Stimulated activated CD4-positive, alpha-beta T cell treated with anti-CD3 and anti-CD28 coated beads, Interleukin-1b, Interleukin-23, amount 100 ng/mL, for 48 hours (primary cell): ENCODE data around the gene CAPZA2.

ENCODE experiments used
- DNase-seq: peaks from one replicate; pipeline ENCODE4 v3.0.0-alpha.2; 2020

The CAPZA2 gene

GRCh38 chr7:116862951-116863670 lies 724 bp downstream of the CAPZA2 start:
- DNase-seq = no peak

GRCh38 chr7:116863936-116864500 lies 1.6 kb downstream of the CAPZA2 start:
- no peak for DNase-seq

DNA sequence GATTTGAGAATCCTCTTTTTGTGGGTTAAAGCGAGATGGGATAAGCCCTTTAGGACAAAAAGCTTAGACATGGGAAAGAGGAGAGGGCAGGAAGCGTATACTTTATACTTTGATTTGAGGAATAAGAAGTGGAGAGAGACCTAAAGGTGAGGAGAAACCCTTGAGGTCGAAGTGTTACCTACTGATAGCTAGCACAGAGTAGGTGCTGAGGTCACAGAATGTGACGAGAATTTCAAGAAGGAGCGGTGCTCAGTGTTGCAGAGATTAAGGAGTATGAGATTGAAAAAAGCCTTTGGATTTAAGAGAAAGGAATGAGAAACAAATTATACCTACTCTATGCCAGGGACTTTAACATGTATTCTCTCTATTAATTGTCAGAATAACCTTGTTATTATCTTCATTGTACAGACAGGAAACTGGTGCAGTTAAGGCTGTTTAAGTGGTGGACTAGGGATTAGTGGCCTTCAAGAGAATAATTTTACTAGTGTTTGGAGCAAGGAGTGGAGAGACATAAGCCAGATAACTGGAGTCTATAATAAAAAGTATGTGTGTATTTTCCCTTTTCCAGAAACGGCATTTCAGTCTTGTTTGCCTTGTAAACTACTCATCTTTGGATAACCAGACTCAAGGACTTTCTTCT lies 8.8 kb downstream of the CAPZA2 start:
- no peak for DNase-seq

DNA sequence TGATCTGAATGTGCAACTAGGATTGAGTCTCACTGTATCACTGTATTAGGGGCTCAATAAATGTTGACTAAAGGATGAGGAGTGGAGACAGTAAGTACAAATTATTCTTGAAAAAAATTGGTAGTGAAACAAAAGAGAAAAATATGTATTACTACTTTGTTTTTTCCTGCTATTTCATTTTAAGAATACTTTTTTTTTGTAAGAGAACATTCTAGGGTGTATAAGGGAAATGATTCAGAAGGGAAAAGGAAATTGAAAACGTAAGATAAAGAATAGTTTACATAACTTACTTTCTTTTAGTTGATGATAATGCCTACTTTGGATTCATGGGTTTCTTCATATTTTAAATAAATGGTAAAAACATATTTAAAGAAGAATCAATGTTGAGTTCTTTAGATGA lies 9.6 kb downstream of the CAPZA2 start:
- no peak for DNase-seq

DNA sequence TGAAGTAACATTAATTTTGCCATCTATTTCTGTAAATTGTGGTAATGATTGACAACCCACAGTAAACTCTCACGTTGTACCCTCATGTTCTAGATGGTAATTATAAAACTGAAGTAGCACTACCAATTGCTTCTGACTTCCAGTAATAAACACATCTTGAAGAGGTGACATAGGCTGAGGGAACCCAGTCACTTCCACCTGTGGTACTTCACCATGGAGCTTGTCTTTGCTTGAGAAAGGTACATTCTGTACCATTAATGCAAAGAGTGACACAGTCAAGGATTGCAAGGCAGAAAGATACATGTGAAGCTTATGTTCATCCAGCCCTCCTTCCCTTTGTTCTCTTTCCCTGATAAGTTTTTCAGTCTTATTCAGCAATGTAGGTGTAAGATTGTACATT lies 11.2 kb downstream of the CAPZA2 start:
- DNase-seq = no peak

- no peak for DNase-seq
These were observed 14.5 kb downstream of the CAPZA2 start for GRCh38 chr7:116876664-116877442.

- DNase-seq = no peak
These were observed 15.2 kb downstream of the CAPZA2 start for GRCh38 chr7:116877443-116878217.

DNA sequence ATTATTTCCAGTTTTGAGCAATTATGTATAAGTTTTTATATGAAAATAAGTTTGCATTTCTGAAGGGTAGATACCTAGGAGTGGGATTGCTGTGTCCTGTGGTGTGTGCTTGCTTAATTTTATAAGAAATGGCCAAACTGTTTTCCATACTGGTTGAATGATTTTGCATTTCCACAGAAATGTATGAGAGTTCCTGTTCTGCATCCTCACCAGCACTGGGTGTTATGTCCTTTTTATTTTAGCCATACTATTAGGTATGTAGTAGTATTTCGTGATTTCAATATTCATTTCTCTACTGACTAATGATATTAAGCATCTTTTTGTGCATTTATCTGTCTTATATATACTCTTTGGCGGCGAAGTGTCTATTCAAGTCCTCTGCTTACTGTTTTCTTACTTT lies 22.3 kb downstream of the CAPZA2 start:
- DNase-seq = no peak

DNA sequence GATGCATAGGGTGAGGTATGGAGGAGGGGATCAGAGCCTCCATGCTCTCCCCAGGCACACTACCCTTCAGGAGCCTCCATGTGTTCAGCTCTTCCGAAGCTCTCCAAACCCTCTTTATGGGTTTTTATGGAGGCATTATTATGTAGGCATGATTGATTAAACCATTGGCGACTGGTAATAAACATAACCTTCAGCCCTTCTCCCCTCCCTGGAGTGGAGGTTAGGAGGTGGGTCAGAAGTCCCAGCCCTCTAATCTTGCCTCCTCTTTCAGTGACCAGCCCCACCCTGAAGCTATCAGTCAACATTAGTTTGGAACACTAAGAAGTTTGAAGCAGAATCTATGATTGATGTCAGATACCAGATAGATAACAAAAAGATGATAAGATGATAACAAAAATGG lies 23.3 kb downstream of the CAPZA2 start:
- DNase-seq = no peak

- no peak for DNase-seq
These were observed 24.3 kb downstream of the CAPZA2 start for GRCh38 chr7:116886543-116887156.

- DNase-seq = no peak
These were observed 26.5 kb downstream of the CAPZA2 start for GRCh38 chr7:116888895-116889294.

DNA sequence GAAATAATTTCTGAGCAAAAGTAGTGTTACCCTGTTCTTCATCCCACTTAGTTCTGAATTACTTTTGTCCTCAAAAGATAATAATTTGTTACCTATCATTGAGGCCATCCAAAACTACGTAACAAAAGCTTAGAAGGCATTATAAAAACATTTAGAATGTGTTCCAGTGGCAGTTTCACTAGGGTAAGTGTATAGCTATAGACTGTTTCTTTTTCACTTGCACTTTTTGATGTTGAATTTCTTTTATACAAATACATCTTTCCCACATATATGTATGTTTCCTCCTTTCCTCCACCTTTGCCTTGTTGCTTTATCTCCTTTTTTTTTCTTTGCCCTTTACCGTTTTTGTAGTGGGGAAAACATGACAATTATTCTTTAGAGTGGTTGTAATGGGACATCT lies 33.5 kb downstream of the CAPZA2 start:
- DNase-seq = no peak

GRCh38 chr7:116897661-116898060 lies 35.3 kb downstream of the CAPZA2 start:
- no peak for DNase-seq

DNA sequence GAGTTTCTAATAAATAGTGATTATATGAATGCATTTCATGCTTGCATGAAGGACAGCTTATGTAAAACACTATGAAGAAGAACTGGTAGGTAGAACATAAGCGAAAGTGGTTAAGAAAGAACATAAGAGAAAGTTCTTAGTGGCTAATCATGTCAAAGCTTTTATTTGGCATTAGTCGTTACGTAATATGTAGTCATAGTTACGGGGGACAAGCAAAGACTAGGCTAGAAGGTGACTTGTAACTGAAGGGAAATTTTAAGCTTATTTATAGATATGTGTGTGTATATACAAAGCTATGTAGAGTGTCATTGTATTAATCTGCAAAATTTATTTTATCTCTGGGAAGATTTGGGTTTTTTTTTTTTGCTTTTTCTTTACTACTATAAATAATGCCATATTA lies 36.9 kb downstream of the CAPZA2 start:
- no peak for DNase-seq

- no peak for DNase-seq
These were observed 38.8 kb downstream of the CAPZA2 start for GRCh38 chr7:116901143-116901542.

DNA sequence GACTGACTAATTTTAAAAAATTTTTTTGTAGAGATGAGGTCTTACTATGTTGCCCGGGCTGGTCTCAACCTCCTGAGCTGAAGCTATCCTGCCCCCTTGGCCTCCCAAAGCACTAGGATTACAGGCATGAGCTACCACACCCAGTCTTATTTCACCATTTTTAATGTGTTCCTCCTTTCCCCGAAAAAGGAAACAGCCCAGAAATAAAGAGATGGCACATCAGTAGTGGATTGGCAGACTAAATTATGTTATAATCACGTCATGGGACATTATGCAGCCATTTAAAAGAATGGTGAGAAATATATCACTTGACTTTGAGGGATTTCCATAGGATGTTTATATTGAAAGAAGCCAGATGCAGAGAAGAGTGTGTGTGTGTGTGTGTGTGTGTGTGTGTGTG lies 40.5 kb downstream of the CAPZA2 start:
- no peak for DNase-seq

DNA sequence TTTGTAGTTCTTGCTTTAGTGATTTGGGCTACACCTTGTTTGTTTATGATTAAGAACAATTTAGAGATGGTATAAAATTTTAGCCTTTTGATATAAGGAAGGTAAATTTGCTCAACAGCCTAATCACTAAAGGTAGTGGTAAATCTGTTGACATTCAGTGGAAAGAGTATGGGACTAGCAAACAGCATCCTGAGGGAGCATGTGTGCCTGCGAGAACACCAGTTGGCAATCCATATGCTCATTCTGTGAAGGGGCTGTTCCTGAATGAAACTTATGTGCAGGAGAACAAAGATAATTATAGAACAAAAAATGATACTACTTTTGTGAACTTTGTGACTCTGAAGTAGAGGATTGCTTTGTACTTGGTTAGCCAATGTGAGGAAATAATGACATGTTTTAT lies 44.0 kb downstream of the CAPZA2 start:
- DNase-seq = no peak

GRCh38 chr7:116910383-116910782 lies 48.0 kb downstream of the CAPZA2 start:
- DNase-seq = no peak

DNA sequence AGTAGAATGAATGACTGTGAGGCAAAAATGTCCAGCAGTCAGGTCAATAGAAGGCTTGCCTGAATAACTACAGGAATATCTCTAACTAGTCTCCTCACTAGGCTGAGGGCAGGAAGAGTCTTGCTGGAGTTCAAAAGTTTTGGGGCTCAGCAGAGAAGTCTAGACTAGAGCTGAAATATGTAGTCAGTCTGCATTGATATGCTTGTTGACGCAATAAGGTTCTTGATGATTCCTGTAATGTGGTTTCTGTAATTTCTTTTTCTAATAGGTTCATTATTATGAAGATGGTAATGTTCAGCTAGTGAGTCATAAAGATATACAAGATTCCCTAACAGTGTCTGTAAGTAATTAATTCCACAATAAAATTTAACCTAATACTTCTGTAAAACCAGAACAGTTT lies 49.4 kb downstream of the CAPZA2 start:
- no peak for DNase-seq

- no peak for DNase-seq
These were observed 50.0 kb downstream of the CAPZA2 start for GRCh38 chr7:116912269-116912909.

GRCh38 chr7:116918704-116919103 lies 56.3 kb downstream of the CAPZA2 start:
- no peak for DNase-seq

DNA sequence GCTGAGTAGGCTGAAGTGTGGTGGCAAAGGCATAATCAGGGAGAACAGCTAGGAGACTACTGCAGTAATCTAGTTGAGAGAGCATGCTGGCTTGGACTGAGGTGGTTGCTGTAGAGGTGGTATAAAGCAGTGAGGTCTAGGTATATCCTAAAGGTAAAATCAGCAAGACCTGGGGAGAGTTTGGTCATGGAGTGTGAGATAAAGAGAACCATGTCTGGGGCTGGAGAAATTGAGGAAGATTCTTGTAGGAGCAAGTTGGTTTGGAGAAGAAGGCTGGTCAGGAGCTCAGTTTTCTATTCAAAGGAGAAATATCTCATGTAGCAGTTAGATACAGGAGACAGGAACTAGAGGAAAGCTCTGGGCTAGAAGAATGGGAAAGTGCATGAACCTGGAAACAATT lies 58.0 kb downstream of the CAPZA2 start:
- DNase-seq = no peak
